ENCODE results near the gene BST1. TPM values are rescaled to one million over a fixed set of nuclear protein-coding genes. Genes with fewer than 3 reads are reported as not detected.

BST1 gene
- total RNA-seq, 1 experiment from 2014 or later, result not detected

- Histone ChIP-seq H4K5ac (ENCODE audit: insufficient read length, low read depth, low read length) (no peak overlapping the region), H2AFZ (ENCODE audit: low read length) (no peak overlapping the region), H3K27me3 (ENCODE audit: insufficient read depth, low read length) (no peaks in the 10 kb centered on the region), H4K20me1 (ENCODE audit: control insufficient read depth, insufficient read depth, insufficient read length) (no peaks in the 10 kb centered on the region), H2BK20ac (ENCODE audit: low read depth, low read length, poor library complexity, severe bottlenecking) (no peak overlapping the region), H3K23me2 (ENCODE audit: insufficient read length, low read depth, low read length, poor library complexity, severe bottlenecking) (peaks cover 10% of the 10 kb centered on the region), H2AK5ac (ENCODE audit: insufficient read length, low read length) (no peak overlapping the region), H3K14ac (ENCODE audit: insufficient read depth, low read length) (peak overlapping the region; percentile 93), H3K9ac (ENCODE audit: extremely low read depth, insufficient read length, low read length) (peak overlapping the region; percentile 87), H3K4ac (ENCODE audit: low read depth, low read length) (no peak overlapping the region), H3K4me2 (ENCODE audit: insufficient read depth, insufficient read length, low read length) (peak overlapping the region; percentile 95), H2BK5ac (ENCODE audit: insufficient read length, low read length) (no peak overlapping the region), H3K79me2 (ENCODE audit: insufficient read depth, low read length) (peaks cover 6% of the 10 kb centered on the region; the same call in 1 of the 2 replicates), H4K8ac (replicated peaks; ENCODE audit: insufficient read length, low read depth, low read length) (no peak overlapping the region), H2BK120ac (ENCODE audit: low read depth, low read length, poor library complexity, severe bottlenecking) (no peak overlapping the region), H3K79me1 (ENCODE audit: insufficient read depth, low read depth, low read length, poor library complexity, severe bottlenecking) (no peaks in the 10 kb centered on the region), H3K4me1 (ENCODE audit: insufficient read depth, low read length) (peaks cover 2% of the 10 kb centered on the region; the same call in 1 of the 2 replicates), H3K23ac (ENCODE audit: insufficient read length, low read depth, low read length) (no peak overlapping the region), H3K27ac (ENCODE audit: insufficient read length, low read depth, low read length) (no peak overlapping the region), H3T11ph (ENCODE audit: low read length) (no peak overlapping the region), H3K56ac (ENCODE audit: insufficient read length, low read depth, low read length) (no peak overlapping the region), H3K9me3 (ENCODE audit: control insufficient read depth, low read depth, low read length) (no peaks in the 10 kb centered on the region), H2BK12ac (ENCODE audit: insufficient read length, low read depth, low read length) (no peak overlapping the region), H3K18ac (ENCODE audit: insufficient read length, low read depth, low read length) (peak overlapping the region; percentile 95), H2BK15ac (ENCODE audit: low read depth, low read length) (no peak overlapping the region), H4K91ac (ENCODE audit: insufficient read length, low read depth, low read length) (no peak overlapping the region)
- H3K27ac Mint-ChIP-seq, result peak overlapping the region; percentile 96 to 98 (median 98)
- no CpG with 5 or more reads among the region's 66 CpGs for WGBS (ENCODE audit: extremely low coverage, insufficient read length, low lambda C conversion rate)
- H3K4me3 Mint-ChIP-seq, result peak overlapping the region; percentile 95 to 98
- H3K9me3 Mint-ChIP-seq, result no peaks in the 10 kb centered on the region
- H3K4me1 Mint-ChIP-seq, result peaks cover 31 to 44% of the 10 kb centered on the region in 2 experiments
- TF ChIP-seq CTCF (conservative IDR thresholded peaks at IDR 0.05), result no peak
- DNase-seq, result peak; percentile 51
- peaks cover 0 to 4% (median 0%) of the 10 kb centered on the region in 3 experiments; a peak in 2 of 7 replicates for H3K36me3 Mint-ChIP-seq (ENCODE audit: insufficient read depth in 1 of 3, low read depth in 3 of 3)
- H3K27me3 Mint-ChIP-seq (ENCODE audit: low read depth), result no peaks in the 10 kb centered on the region; the same call in 1 of the 2 replicates
Measured at GRCh38 chr4:15654593-15655222, 48.2 kb upstream of the BST1 start.
